GM12878 (cell line): ENCODE data around the gene AGBL4. TPM values are rescaled to one million over a fixed set of nuclear protein-coding genes. Genes with fewer than 3 reads are reported as not detected.

Source experiments
- CHD1 ChIP-seq: IDR thresholded peaks from 2 replicates; pipeline ENCODE4 v1.6.1; 2012; ENCODE audit warnings: low read depth, low read length, improper control_type of control experiment
- E2F4 ChIP-seq: IDR thresholded peaks from 2 replicates; pipeline ENCODE4 v1.6.1; 2012; ENCODE audit warnings: low read depth, low read length, improper control_type of control experiment
- EED ChIP-seq: sonication (generic); IDR thresholded peaks from 2 replicates; pipeline ENCODE4 v1.6.1; 2016; ENCODE audit warnings: antibody characterized with exemption, low read depth
- EP300 ChIP-seq, 2 experiments: fragments of 150-350 bp in 1 of 2; IDR thresholded peaks; 2 replicates each; pipeline ENCODE4 v1.6.1; 2011 to 2012; ENCODE audit warnings: low read depth in 2 of 2, low read length in 2 of 2, borderline replicate concordance in 1 of 2, improper control_type of control experiment in 1 of 2, inconsistent platforms in 1 of 2; ENCODE audit not compliant: control insufficient read depth in 1 of 2
- MXI1 ChIP-seq: fragments of 150-350 bp; IDR thresholded peaks from 2 replicates; pipeline ENCODE4 v1.6.1; 2011; ENCODE audit warnings: low read depth, mild to moderate bottlenecking, inconsistent platforms, low read length, improper control_type of control experiment
- NBN ChIP-seq: fragments of 450-650 bp; IDR thresholded peaks from 2 replicates; pipeline ENCODE4 v1.6.1; 2016
- POLR2A ChIP-seq: IDR thresholded peaks from 2 replicates; pipeline ENCODE4 v1.6.1; 2011; ENCODE audit warnings: low read depth, mild to moderate bottlenecking, low read length
- SUZ12 ChIP-seq: fragments of 200-600 bp; sonication (generic); IDR thresholded peaks from one replicate; pipeline ENCODE4 v1.6.1; 2018; ENCODE audit warnings: antibody characterized with exemption, mild to moderate bottlenecking; ENCODE audit not compliant: unreplicated experiment
- TARDBP ChIP-seq: IDR thresholded peaks from 2 replicates; pipeline ENCODE4 v1.6.1; 2016; ENCODE audit warnings: borderline replicate concordance
- polyA plus RNA-seq, 11 experiments: library from polyadenylated mRNA; depleted of rRNA in 4 of 11; unstranded in 6 of 11; stranded (reverse) in 5 of 11; fragments of >200 nt; fragmentation: Nextera tagmentation in 4 of 11; fragmentation: Illumina TruSeq in 1 of 11; extraction: Ambion mirVana in 4 of 11; extraction: Trizol in 1 of 11; gene quantifications; 1 replicate in 1 of 11; 2 replicates in 10 of 11; pipeline versions ENCODE4 v1.2.1 to v1.2.3, GENCODE V29; 2011 to 2016; ENCODE audit warnings: inconsistent platforms in 2 of 11, missing spikeins in 2 of 11, low read depth in 1 of 11
- total RNA-seq, 4 experiments: library from RNA; depleted of rRNA in 3 of 4; stranded (reverse); fragments of >200 nt in 3 of 4; fragmentation: Illumina TruSeq in 1 of 4; extraction: Trizol in 1 of 4; gene quantifications; 2 replicates each; pipeline versions ENCODE4 v1.2.1 to v1.2.3, GENCODE V29; 2013 to 2021
- TF ChIP-seq, protein P1 (sequence below): IDR thresholded peaks from 2 replicates; pipeline ENCODE4 v1.6.1; 2012; ENCODE audit warnings: mild to moderate bottlenecking, low read depth, low read length
- TF ChIP-seq, protein P2 (sequence below): fragments of 450-650 bp; IDR thresholded peaks from 2 replicates; pipeline ENCODE4 v1.6.1; 2017; ENCODE audit warnings: mild to moderate bottlenecking, low read depth, inconsistent platforms; ENCODE audit not compliant: poor library complexity, severe bottlenecking
- TF ChIP-seq, protein P3 (sequence below): fragments of 150-350 bp; IDR thresholded peaks from 2 replicates; pipeline ENCODE4 v1.6.1; 2016; ENCODE audit warnings: low read depth, low read length

Gene AGBL4
- total and polyA plus RNA-seq, 10 of the 15 experiments (the other 5 are each of a cell fraction or from before 2014, with no cell fraction given) = 0.31 TPM; not detected in 9

- TF ChIP-seq, protein P1, sequence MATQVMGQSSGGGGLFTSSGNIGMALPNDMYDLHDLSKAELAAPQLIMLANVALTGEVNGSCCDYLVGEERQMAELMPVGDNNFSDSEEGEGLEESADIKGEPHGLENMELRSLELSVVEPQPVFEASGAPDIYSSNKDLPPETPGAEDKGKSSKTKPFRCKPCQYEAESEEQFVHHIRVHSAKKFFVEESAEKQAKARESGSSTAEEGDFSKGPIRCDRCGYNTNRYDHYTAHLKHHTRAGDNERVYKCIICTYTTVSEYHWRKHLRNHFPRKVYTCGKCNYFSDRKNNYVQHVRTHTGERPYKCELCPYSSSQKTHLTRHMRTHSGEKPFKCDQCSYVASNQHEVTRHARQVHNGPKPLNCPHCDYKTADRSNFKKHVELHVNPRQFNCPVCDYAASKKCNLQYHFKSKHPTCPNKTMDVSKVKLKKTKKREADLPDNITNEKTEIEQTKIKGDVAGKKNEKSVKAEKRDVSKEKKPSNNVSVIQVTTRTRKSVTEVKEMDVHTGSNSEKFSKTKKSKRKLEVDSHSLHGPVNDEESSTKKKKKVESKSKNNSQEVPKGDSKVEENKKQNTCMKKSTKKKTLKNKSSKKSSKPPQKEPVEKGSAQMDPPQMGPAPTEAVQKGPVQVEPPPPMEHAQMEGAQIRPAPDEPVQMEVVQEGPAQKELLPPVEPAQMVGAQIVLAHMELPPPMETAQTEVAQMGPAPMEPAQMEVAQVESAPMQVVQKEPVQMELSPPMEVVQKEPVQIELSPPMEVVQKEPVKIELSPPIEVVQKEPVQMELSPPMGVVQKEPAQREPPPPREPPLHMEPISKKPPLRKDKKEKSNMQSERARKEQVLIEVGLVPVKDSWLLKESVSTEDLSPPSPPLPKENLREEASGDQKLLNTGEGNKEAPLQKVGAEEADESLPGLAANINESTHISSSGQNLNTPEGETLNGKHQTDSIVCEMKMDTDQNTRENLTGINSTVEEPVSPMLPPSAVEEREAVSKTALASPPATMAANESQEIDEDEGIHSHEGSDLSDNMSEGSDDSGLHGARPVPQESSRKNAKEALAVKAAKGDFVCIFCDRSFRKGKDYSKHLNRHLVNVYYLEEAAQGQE = no peak
- no peak for TF ChIP-seq E2F4
- TF ChIP-seq SUZ12 = no peak
- TF ChIP-seq, protein P2, sequence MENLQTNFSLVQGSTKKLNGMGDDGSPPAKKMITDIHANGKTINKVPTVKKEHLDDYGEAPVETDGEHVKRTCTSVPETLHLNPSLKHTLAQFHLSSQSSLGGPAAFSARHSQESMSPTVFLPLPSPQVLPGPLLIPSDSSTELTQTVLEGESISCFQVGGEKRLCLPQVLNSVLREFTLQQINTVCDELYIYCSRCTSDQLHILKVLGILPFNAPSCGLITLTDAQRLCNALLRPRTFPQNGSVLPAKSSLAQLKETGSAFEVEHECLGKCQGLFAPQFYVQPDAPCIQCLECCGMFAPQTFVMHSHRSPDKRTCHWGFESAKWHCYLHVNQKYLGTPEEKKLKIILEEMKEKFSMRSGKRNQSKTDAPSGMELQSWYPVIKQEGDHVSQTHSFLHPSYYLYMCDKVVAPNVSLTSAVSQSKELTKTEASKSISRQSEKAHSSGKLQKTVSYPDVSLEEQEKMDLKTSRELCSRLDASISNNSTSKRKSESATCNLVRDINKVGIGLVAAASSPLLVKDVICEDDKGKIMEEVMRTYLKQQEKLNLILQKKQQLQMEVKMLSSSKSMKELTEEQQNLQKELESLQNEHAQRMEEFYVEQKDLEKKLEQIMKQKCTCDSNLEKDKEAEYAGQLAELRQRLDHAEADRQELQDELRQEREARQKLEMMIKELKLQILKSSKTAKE = no peak
- no peak for TF ChIP-seq EED
- TF ChIP-seq, protein P3, sequence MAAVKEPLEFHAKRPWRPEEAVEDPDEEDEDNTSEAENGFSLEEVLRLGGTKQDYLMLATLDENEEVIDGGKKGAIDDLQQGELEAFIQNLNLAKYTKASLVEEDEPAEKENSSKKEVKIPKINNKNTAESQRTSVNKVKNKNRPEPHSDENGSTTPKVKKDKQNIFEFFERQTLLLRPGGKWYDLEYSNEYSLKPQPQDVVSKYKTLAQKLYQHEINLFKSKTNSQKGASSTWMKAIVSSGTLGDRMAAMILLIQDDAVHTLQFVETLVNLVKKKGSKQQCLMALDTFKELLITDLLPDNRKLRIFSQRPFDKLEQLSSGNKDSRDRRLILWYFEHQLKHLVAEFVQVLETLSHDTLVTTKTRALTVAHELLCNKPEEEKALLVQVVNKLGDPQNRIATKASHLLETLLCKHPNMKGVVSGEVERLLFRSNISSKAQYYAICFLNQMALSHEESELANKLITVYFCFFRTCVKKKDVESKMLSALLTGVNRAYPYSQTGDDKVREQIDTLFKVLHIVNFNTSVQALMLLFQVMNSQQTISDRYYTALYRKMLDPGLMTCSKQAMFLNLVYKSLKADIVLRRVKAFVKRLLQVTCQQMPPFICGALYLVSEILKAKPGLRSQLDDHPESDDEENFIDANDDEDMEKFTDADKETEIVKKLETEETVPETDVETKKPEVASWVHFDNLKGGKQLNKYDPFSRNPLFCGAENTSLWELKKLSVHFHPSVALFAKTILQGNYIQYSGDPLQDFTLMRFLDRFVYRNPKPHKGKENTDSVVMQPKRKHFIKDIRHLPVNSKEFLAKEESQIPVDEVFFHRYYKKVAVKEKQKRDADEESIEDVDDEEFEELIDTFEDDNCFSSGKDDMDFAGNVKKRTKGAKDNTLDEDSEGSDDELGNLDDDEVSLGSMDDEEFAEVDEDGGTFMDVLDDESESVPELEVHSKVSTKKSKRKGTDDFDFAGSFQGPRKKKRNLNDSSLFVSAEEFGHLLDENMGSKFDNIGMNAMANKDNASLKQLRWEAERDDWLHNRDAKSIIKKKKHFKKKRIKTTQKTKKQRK = no peak
- TF ChIP-seq TARDBP = no peak
- no peak for TF ChIP-seq CHD1
- TF ChIP-seq POLR2A = no peak
- no peak for TF ChIP-seq NBN
- no peak for TF ChIP-seq MXI1
- TF ChIP-seq EP300 (IDR thresholded peaks at IDR 0.05; ENCODE audit: borderline replicate concordance in 1 of 2, control insufficient read depth in 1 of 2, low read depth in 2 of 2, low read length in 2 of 2) = no peak
Observed at GRCh38 chr1:48536477-48536876, 1487.3 kb downstream of the AGBL4 start (continued).
